K562 (cell line): ENCODE data around the gene GNAZ. TPM values are rescaled to one million over a fixed set of nuclear protein-coding genes. Genes with fewer than 3 reads are reported as not detected.
A peak's percentile ranks its signal among the peaks of the same experiment; 100 is the strongest.

Experiments used
- CBFA2T2 ChIP-seq: fragments of 450-650 bp; conservative IDR thresholded peaks from 2 replicates; pipeline ENCODE4 v1.6.1; 2017; ENCODE audit warnings: mild to moderate bottlenecking
- MAFG ChIP-seq: fragments of 450-650 bp; conservative IDR thresholded peaks from 2 replicates; pipeline ENCODE4 v1.6.1; 2016; ENCODE audit warnings: missing genetic modification characterization, missing compliant biosample characterization
- PRDM10 ChIP-seq: fragments of 450-650 bp; IDR thresholded peaks from 2 replicates; pipeline ENCODE4 v1.6.1; 2018; ENCODE audit not compliant: partially characterized antibody
- RERE ChIP-seq: sonication (generic); formaldehyde crosslinking; IDR thresholded peaks from 2 replicates; pipeline ENCODE4 v1.8.0; 2023; ENCODE audit warnings: missing genetic modification reagents, mild to moderate bottlenecking, borderline replicate concordance
- SIN3A ChIP-seq, 2 experiments: fragments of 150-350 bp in 1 of 2; IDR thresholded peaks; 2 replicates each; pipeline ENCODE4 v1.6.1; 2011 to 2016; ENCODE audit warnings: borderline replicate concordance in 2 of 2, low read depth in 2 of 2, low read length in 2 of 2, mild to moderate bottlenecking in 2 of 2, moderate library complexity in 2 of 2; ENCODE audit not compliant: control insufficient read depth in 1 of 2
- ZBTB1 ChIP-seq: sonication (generic); formaldehyde crosslinking; IDR thresholded peaks from 2 replicates; pipeline ENCODE4 v1.8.1; 2023; ENCODE audit warnings: missing genetic modification reagents, low read depth, mild to moderate bottlenecking, borderline replicate concordance
- ZC3H11A ChIP-seq: IDR thresholded peaks from 2 replicates; pipeline ENCODE4 v1.6.1; 2012; ENCODE audit warnings: low read depth, low read length, improper control_type of control experiment
- ZNF407 ChIP-seq: fragments of 450-650 bp; IDR thresholded peaks from 2 replicates; pipeline ENCODE4 v1.6.1; 2016; ENCODE audit warnings: low read depth
- polyA plus RNA-seq, 8 experiments: library from polyadenylated mRNA; depleted of rRNA in 4 of 8; stranded (reverse) in 5 of 8; unstranded in 3 of 8; fragments of >200 nt; fragmentation: Nextera tagmentation in 2 of 8; fragmentation: Illumina TruSeq in 1 of 8; extraction: Ambion mirVana in 2 of 8; extraction: Trizol in 1 of 8; gene quantifications; 2 replicates each; pipeline versions ENCODE4 v1.2.1 to v1.2.3, GENCODE V29; 2011 to 2014; ENCODE audit warnings: inconsistent platforms in 1 of 8, missing spikeins in 1 of 8
- total RNA-seq, 7 experiments: library from RNA; depleted of rRNA in 6 of 7; stranded (reverse); fragments of >200 nt in 6 of 7; fragmentation: Illumina TruSeq in 2 of 7; extraction: Trizol in 2 of 7; gene quantifications; 2 replicates each; pipeline versions ENCODE4 v1.2.1 to v1.2.3, GENCODE V29; 2011 to 2021; ENCODE audit warnings: low replicate concordance in 1 of 7

Gene GNAZ
- total and polyA plus RNA-seq, 9 of the 15 experiments (the other 6 are each of a cell fraction or from before 2014, with no cell fraction given): 0.04 to 0.22 (median 0.13) TPM; not detected in 3

DNA sequence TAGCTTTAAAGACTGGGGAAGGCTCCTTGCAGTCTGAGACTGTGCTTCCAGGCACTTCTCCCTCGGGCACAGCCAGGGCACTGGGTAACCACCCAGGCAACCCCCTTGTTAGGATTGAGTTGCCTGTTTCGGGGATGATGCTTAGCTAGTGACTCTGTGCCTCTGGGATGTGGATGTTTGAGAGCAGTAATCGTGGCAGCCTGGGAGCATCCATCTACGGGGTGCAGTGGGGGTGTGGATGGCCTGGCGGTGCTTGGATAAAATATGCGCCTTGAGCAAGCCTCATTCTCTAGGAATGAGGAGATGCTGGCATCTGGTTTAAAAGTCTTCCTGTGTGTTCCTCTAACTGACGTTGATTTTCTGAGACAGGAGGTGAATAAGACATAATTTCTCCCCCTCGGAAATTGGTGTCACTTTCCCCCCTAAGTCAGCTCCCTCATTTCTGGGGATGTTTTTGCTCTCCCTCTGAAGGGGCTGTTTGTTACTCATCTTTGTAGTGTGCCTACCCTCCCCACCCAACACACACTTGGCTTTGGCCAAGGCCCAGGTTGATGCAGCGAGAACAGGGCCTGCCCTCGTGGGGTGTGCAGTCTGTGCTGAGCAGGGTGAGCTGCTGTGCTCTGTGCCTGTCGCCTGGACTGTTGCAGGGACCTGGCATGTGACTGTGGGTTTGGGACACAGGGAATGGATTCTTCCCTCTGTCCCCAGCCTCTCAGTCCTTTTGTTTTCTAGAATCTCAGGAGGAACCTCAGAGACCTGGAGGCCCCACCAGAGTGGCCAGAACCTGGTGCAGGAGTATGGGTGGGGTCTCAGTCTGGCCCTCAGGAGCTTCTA lies 2.0 kb downstream of the GNAZ start (continued):
- no peak for TF ChIP-seq MAFG
- peak in 1 of 2 experiments; percentile 44; a peak in 1 of 4 replicates for TF ChIP-seq SIN3A (IDR thresholded peaks at IDR 0.05; ENCODE audit: borderline replicate concordance in 2 of 2, control insufficient read depth in 1 of 2, low read depth in 2 of 2, low read length in 2 of 2)
- TF ChIP-seq CBFA2T2: no peak
- TF ChIP-seq PRDM10: peak; percentile 98
- TF ChIP-seq RERE (CRISPR knock-in tag): no peak
- TF ChIP-seq ZNF407: no peak
- TF ChIP-seq ZC3H11A: no peak
- TF ChIP-seq ZBTB1 (CRISPR knock-in tag): no peak
